ENCODE results near the gene TRIM9.

The TRIM9 gene
- long read RNA-seq, donor 1: 0 reads
- long read RNA-seq, donor 2: 0 reads
- long read RNA-seq, donor 3: 0 reads
- long read RNA-seq, donor 4: 0 reads
- long read RNA-seq, donor 5, partial matches to known transcripts: 0 of 1 reads
- long read RNA-seq, donor 5, other reads (novel, unspliced or antisense): 0 of 1 reads
- long read RNA-seq, donor 6: 0 reads
- long read RNA-seq, donor 7: 0 reads
- long read RNA-seq, donor 8: 0 reads

- DNase-seq: peak; percentile 92
Observed at GRCh38 chr14:51094901-51095853, at the start of gene TRIM9. TSS of gene TRIM9 (minus strand) at chr14:51095105. CDS start at chr14:51094939, 166 bp downstream.

GRCh38 chr14:51140856-51141255, 46.0 kb upstream of the TRIM9 start:
- no peak for DNase-seq

- DNase-seq: no peak
Observed at GRCh38 chr14:51140338-51140737, 45.4 kb upstream of the TRIM9 start.

GRCh38 chr14:51139121-51139681, 44.3 kb upstream of the TRIM9 start:
- peak; percentile 33 for DNase-seq

- DNase-seq: peak; percentile 2
Observed at GRCh38 chr14:51138404-51139103, 43.6 kb upstream of the TRIM9 start.

GRCh38 chr14:51131516-51131915, 36.6 kb upstream of the TRIM9 start:
- no peak for DNase-seq

GRCh38 chr14:51129130-51129529, 34.2 kb upstream of the TRIM9 start:
- no peak for DNase-seq

- no peak for DNase-seq
Observed at GRCh38 chr14:51124029-51124428, 29.1 kb upstream of the TRIM9 start.

GRCh38 chr14:51121096-51121495, 26.2 kb upstream of the TRIM9 start:
- DNase-seq: no peak

- DNase-seq: no peak
Observed at GRCh38 chr14:51119411-51120051, 24.6 kb upstream of the TRIM9 start.

- no peak for DNase-seq
Observed at GRCh38 chr14:51118993-51119392, 24.1 kb upstream of the TRIM9 start.

- no peak for DNase-seq
Observed at GRCh38 chr14:51117593-51117992, 22.7 kb upstream of the TRIM9 start.

GRCh38 chr14:51116682-51117081, 21.8 kb upstream of the TRIM9 start:
- no peak for DNase-seq

- no peak for DNase-seq
Observed at GRCh38 chr14:51109651-51110050, 14.7 kb upstream of the TRIM9 start.

- DNase-seq: no peak
Observed at GRCh38 chr14:51107801-51108200, 12.9 kb upstream of the TRIM9 start.

- DNase-seq: no peak
Observed at GRCh38 chr14:51104467-51104866, 9.6 kb upstream of the TRIM9 start.

- DNase-seq: no peak
Observed at GRCh38 chr14:51097287-51097686, 2.4 kb upstream of the TRIM9 start.

GRCh38 chr14:51096870-51097269, 2.0 kb upstream of the TRIM9 start:
- no peak for DNase-seq

GRCh38 chr14:51095854-51096823, 1.2 kb upstream of the TRIM9 start:
- DNase-seq: no peak

- peak; percentile 54 for DNase-seq
Observed at GRCh38 chr14:51094282-51094821, 553 bp downstream of the TRIM9 start.

Measured in right kidney (tissue), 9 donors.